ENCODE results near the gene PIGV.

The PIGV gene

DNA sequence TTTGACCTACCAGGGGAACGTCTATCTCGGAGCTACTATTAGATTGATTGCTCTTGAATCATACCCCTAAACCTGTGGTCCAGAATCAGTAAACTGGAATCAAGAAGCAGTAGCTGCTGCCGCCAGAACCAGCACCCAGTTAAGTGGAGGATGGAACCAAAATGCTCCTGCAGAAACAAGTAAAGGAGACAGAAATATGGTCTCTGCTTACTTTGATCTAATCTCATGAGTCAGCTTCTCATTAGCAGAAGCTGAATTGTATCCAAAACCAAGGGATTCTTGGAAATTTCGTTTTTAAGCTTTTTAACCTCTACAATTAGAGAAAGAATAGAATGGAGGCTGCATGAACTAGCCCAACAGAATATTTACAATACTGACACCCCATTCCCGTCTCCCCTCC lies 42.6 kb upstream of the PIGV start:
- TF ChIP-seq, protein P1, sequence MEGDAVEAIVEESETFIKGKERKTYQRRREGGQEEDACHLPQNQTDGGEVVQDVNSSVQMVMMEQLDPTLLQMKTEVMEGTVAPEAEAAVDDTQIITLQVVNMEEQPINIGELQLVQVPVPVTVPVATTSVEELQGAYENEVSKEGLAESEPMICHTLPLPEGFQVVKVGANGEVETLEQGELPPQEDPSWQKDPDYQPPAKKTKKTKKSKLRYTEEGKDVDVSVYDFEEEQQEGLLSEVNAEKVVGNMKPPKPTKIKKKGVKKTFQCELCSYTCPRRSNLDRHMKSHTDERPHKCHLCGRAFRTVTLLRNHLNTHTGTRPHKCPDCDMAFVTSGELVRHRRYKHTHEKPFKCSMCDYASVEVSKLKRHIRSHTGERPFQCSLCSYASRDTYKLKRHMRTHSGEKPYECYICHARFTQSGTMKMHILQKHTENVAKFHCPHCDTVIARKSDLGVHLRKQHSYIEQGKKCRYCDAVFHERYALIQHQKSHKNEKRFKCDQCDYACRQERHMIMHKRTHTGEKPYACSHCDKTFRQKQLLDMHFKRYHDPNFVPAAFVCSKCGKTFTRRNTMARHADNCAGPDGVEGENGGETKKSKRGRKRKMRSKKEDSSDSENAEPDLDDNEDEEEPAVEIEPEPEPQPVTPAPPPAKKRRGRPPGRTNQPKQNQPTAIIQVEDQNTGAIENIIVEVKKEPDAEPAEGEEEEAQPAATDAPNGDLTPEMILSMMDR (IDR thresholded peaks at IDR 0.05; ENCODE audit: extremely low read depth, missing control alignments): no peak
- DNase-seq (ENCODE audit: low spot score): no peak

DNA sequence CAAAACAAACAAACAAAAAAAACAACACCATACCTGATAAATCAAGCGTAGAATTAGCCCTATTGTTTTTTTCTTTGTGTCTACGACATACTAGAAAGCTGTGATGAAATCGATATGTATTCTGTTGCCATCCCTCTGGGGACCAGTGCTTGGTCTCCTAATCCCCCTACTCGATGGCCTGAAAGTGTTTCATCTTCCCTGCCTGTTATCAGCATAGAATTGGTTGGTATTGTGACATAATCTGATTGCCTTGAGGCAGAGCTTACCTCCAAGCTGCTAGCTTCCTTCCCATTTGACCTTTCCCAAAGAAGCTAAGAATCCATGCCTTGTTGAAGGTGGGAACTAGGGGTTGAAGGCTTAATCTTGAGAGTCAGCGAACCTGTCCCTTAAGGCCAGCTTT lies 40.7 kb upstream of the PIGV start:
- TF ChIP-seq, protein P1 (IDR thresholded peaks at IDR 0.05; ENCODE audit: extremely low read depth, missing control alignments): no peak
- DNase-seq (ENCODE audit: low spot score): no peak

DNA sequence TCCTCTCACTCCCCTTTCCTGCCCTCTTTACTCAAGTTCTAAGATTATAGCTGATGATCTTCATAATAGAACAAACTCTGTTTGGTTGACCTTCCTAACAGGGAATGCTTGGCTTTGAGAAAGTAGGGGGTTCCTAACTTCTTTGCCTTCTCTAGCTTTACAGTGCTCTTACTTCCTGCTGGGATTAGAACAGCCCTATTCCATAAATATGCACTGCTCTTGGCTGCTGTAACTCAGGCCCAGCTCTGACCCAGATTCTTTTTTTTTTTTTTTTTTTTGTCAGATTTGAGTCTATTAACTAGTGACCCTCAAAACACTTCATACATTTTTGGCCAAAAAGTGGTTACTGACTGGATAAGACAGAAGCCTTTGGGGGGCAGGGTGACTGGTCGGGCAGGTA lies 39.4 kb upstream of the PIGV start:
- TF ChIP-seq, protein P1 (IDR thresholded peaks at IDR 0.05; ENCODE audit: extremely low read depth, missing control alignments): no peak
- DNase-seq (ENCODE audit: low spot score): no peak

DNA sequence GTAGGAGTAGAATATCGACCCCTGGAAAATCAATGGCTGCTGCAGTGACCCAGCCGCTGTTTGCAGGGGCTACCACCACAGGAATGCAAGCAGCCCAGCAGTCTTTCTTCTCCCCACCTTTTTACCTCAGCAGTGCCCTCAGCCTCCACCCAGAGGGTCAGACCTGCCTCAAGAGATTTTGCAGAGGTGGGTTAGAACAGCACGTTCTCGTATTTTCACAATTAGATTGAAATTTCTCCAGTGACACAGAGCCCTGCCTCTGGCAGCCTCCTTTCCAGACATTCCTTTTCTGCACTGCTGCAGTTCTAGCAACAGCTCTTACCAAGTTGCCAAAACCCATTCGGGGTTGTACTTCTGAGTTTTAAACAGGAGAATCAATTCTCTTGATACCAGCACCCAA lies 38.3 kb upstream of the PIGV start:
- TF ChIP-seq, protein P1 (IDR thresholded peaks at IDR 0.05; ENCODE audit: extremely low read depth, missing control alignments): no peak
- no peak for DNase-seq (ENCODE audit: low spot score)

DNA sequence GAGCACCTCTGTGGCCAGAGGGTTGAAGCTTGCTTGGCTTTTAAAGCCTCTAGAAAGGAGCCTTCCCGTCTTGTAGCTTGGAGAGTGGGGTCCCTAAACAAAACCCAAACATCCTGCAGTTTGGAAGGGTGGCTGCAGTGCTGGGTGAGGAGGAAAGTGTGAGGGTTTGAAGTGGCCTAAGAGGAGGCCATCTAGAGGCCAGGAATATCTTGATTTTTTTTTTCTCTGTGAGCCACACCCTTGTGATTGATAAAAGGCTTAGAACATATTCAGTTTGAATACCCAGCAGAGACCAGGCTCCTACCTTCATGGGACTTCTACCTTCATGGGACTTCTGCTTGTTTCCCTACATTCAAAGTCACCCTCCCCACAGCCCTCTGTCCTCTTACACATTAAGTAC lies 37.3 kb upstream of the PIGV start:
- no peak for DNase-seq (ENCODE audit: low spot score)
- TF ChIP-seq, protein P1 (IDR thresholded peaks at IDR 0.05; ENCODE audit: extremely low read depth, missing control alignments): no peak

DNA sequence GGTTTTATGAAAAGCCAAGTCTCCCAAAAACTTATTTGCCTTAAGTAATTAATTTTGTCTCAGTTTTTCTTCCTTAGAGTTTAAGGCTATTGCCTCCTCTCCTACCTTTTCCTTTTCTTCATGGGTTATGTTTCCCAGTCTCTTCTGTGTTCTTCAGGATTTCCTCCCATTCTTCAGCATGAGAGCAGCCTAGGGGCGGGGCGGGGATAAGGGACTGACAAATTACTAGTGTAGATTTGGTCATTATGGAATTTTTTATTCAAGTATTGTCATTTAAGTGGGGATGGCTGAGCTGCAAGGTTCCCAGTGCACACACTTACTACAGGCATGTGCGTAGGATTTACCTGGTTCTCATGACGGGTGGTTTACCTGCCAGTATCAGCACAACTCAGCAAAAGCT lies 35.2 kb upstream of the PIGV start:
- DNase-seq (ENCODE audit: low spot score): no peak
- TF ChIP-seq, protein P1 (IDR thresholded peaks at IDR 0.05; ENCODE audit: extremely low read depth, missing control alignments): no peak

DNA sequence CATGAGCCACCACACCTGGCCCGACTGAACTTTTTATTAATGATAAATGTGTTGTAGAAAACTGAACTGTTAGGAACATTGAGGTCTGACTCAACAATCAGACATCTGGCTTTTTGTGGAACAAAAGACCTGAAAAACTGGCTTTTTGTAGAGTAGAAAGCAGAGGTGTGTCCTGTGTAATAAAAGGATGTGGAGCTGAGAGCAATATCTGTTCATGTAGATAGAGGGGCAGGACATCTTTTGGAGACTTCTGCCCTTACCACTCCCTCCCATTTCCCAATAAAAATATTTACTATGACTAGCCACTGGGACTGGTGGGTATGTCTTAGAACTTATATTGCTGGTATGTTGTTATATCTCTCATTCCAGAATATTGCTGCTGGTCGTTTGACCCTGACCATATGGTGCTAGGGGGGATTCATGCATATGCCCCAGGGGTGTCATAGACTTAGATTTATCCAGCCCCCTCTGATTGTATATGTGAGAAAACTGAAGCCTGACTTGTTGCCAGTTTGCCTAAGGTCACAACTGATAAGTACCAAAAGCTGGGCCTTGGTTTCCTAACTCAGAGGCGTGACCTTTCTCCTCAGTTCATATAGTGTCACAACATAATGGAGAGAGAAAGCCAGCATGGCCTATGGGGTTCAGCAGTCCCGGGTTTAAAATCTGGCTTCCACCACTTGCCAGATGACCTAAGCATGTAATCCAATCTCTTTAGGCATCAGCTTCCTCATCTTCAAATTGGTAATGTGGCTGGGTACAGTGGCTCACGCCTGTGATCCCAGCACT lies 33.5 kb upstream of the PIGV start:
- TF ChIP-seq, protein P1 (IDR thresholded peaks at IDR 0.05; ENCODE audit: extremely low read depth, missing control alignments): no peak
- DNase-seq (ENCODE audit: low spot score): no peak

All from GM20000 (cell line).